IMR-90 (cell line): Measurements from ENCODE around the gene C19orf53. TPM values are rescaled to one million over a fixed set of nuclear protein-coding genes. Genes with fewer than 3 reads are reported as not detected.

Source experiments
- ATAC-seq: fragments of 200-7000 bp; cut with Tn5 transposase; 2 replicates; pipeline ENCODE4 v1.9.1; 2020; ENCODE audit warnings: low read depth, mild to moderate bottlenecking, moderate library complexity
- BruUV-seq: library from RNA; stranded (reverse); fragments of 400-500 nt; replicated peaks from 2 replicates; lab custom pipeline; 2021; lab: Mats Ljungman, UMichigan
- CTCF ChIA-PET: fragments of 300-600 bp; formaldehyde crosslinking; extraction: SDS; loops from one replicate; lab custom pipeline; 2021; ENCODE audit warnings: antibody characterized with exemption; lab: Yijun Ruan, JAX
- POLR2A ChIA-PET: fragments of 300-600 bp; sonication (Branson Sonifier 250); formaldehyde crosslinking; loops from one replicate; lab custom pipeline; 2022; ENCODE audit warnings: antibody characterized with exemption; ENCODE audit not compliant: unreplicated experiment; lab: Charles Lee
- DNase-seq: peaks from one replicate; pipeline ENCODE4 v3.0.0; 2013
- H2AFZ ChIP-seq: replicated peaks from 2 replicates; pipeline ENCODE3; 2013; ENCODE audit warnings: low read length, mild to moderate bottlenecking; ENCODE audit not compliant: poor library complexity
- H2AK5ac ChIP-seq: 2 replicates; pipeline ENCODE4 v1.6.1; 2013; ENCODE audit warnings: low read depth, low read length, inconsistent platforms
- H2AK9ac ChIP-seq: replicated peaks from 2 replicates; pipeline ENCODE3; 2013; ENCODE audit warnings: mild to moderate bottlenecking, low read depth, low read length, moderate library complexity; ENCODE audit not compliant: poor library complexity
- H2BK120ac ChIP-seq: 2 replicates; pipeline ENCODE4 v1.6.1; 2013; ENCODE audit warnings: low read depth, low read length, inconsistent platforms
- H2BK15ac ChIP-seq: 3 replicates; pipeline ENCODE4 v1.6.1; 2013; ENCODE audit warnings: low read depth, low read length, inconsistent platforms
- H2BK20ac ChIP-seq: 2 replicates; pipeline ENCODE4 v1.6.1; 2013; ENCODE audit warnings: low read depth, mild to moderate bottlenecking, inconsistent platforms, low read length, moderate library complexity
- H2BK5ac ChIP-seq: 2 replicates; pipeline ENCODE4 v1.6.1; 2013; ENCODE audit warnings: mild to moderate bottlenecking, low read depth, low read length, inconsistent platforms; ENCODE audit not compliant: poor library complexity, severe bottlenecking
- H3K14ac ChIP-seq: replicated peaks from 2 replicates; pipeline ENCODE4 v1.6.1; 2013; ENCODE audit warnings: low read depth, low read length, inconsistent platforms
- H3K18ac ChIP-seq: 2 replicates; pipeline ENCODE4 v1.6.1; 2013; ENCODE audit warnings: low read depth, low read length, control low read depth
- H3K23ac ChIP-seq: 2 replicates; pipeline ENCODE4 v1.6.1; 2013; ENCODE audit warnings: low read depth, low read length, inconsistent platforms
- H3K27ac ChIP-seq: 2 replicates; pipeline ENCODE4 v1.5.1; 2013; ENCODE audit warnings: mild to moderate bottlenecking, control low read depth, low read length; ENCODE audit not compliant: insufficient read depth
- H3K27me3 ChIP-seq: 2 replicates; pipeline ENCODE4 v1.6.1; 2013; ENCODE audit warnings: low read length; ENCODE audit not compliant: control insufficient read depth, insufficient read depth
- H3K36me3 ChIP-seq: 2 replicates; pipeline ENCODE4 v1.6.1; 2013; ENCODE audit warnings: low read length, mixed read lengths; ENCODE audit not compliant: control insufficient read depth, insufficient read depth
- H3K4ac ChIP-seq: 2 replicates; pipeline ENCODE4 v1.6.1; 2013; ENCODE audit warnings: low read depth, low read length, inconsistent platforms
- H3K4me1 ChIP-seq: 2 replicates; pipeline ENCODE4 v1.6.1; 2013; ENCODE audit warnings: low read length, mixed read lengths; ENCODE audit not compliant: control insufficient read depth, insufficient read depth
- H3K4me2 ChIP-seq: 2 replicates; pipeline ENCODE4 v1.6.1; 2013; ENCODE audit warnings: low read depth, mild to moderate bottlenecking, control low read depth, low read length, moderate library complexity
- H3K4me3 ChIP-seq: 2 replicates; pipeline ENCODE4 v1.5.1; 2013; ENCODE audit warnings: low read depth, mild to moderate bottlenecking, control low read depth, low read length, moderate library complexity; ENCODE audit not compliant: insufficient read depth
- H3K56ac ChIP-seq: 2 replicates; pipeline ENCODE4 v1.6.1; 2013; ENCODE audit warnings: low read length, inconsistent platforms; ENCODE audit not compliant: insufficient read depth; ENCODE audit errors: extremely low read depth
- H3K79me1 ChIP-seq, 2 experiments: 2 replicates each; pipeline ENCODE4 v1.6.1; 2013; ENCODE audit warnings: low read length in 2 of 2, inconsistent platforms in 1 of 2, low read depth in 1 of 2
- H3K9ac ChIP-seq: 2 replicates; pipeline ENCODE4 v1.6.1; 2013; ENCODE audit warnings: low read depth, low read length, control low read depth
- H3K9me1 ChIP-seq: 2 replicates; pipeline ENCODE4 v1.6.1; 2013; ENCODE audit warnings: low read length, inconsistent platforms; ENCODE audit not compliant: insufficient read depth
- H3K9me3 ChIP-seq: 2 replicates; pipeline ENCODE4 v1.6.1; 2013; ENCODE audit warnings: low read length; ENCODE audit not compliant: control insufficient read depth, insufficient read depth
- H4K20me1 ChIP-seq: 2 replicates; pipeline ENCODE4 v1.6.1; 2013; ENCODE audit warnings: low read length, inconsistent platforms; ENCODE audit not compliant: insufficient read depth
- H4K5ac ChIP-seq: 2 replicates; pipeline ENCODE4 v1.6.1; 2013; ENCODE audit warnings: mild to moderate bottlenecking, low read depth, low read length, control low read depth
- H4K8ac ChIP-seq, 2 experiments: 2 replicates each; pipeline ENCODE4 v1.6.1; 2013; ENCODE audit warnings: low read depth in 2 of 2, low read length in 2 of 2, control low read depth in 1 of 2, inconsistent platforms in 1 of 2
- H4K91ac ChIP-seq: 2 replicates; pipeline ENCODE4 v1.6.1; 2013; ENCODE audit warnings: low read depth, low read length, inconsistent platforms; ENCODE audit not compliant: insufficient read depth
- BHLHE40 ChIP-seq: fragments of 150-350 bp; IDR thresholded peaks from 2 replicates; pipeline ENCODE4 v1.6.1; 2016; ENCODE audit warnings: mild to moderate bottlenecking, low read depth, low read length
- CHD1 ChIP-seq: IDR thresholded peaks from 2 replicates; pipeline ENCODE4 v1.6.1; 2012; ENCODE audit warnings: low read depth, low read length, improper control_type of control experiment
- MAFK ChIP-seq: IDR thresholded peaks from 2 replicates; pipeline ENCODE4 v1.6.1; 2012; ENCODE audit warnings: low read depth, low read length, improper control_type of control experiment
- RFX5 ChIP-seq: IDR thresholded peaks from 2 replicates; pipeline ENCODE4 v1.8.0; 2012; ENCODE audit warnings: low read depth, mild to moderate bottlenecking, low read length, moderate library complexity
- SMC3 ChIP-seq: fragments of 150-350 bp; IDR thresholded peaks from 2 replicates; pipeline ENCODE4 v1.6.1; 2016; ENCODE audit warnings: low read depth, mild to moderate bottlenecking, antibody characterized with exemption, low read length, moderate library complexity
- WGBS, 2 experiments: methylation state at CpG; one replicate each; pipeline versions ENCODE4 v1.1.5 to v1.1.7; 2013; ENCODE audit warnings: missing lambda C conversion rate in 2 of 2; ENCODE audit not compliant: insufficient read length in 1 of 2; ENCODE audit errors: extremely low coverage in 2 of 2; 5-methylcytosine and 5-hydroxymethylcytosine counted together
- dilution Hi-C: fragments of 300-500 bp; cut with HindIII; formaldehyde crosslinking; loops from one replicate; pipeline ENCODE4 v1.14.3; 2018; ENCODE audit warnings: low sequenced_read_pairs; ENCODE audit not compliant: unreplicated experiment
- in situ Hi-C: fragments of 300-500 bp; cut with MboI; formaldehyde crosslinking; loops from 3 replicates; pipeline ENCODE4 v1.14.3; 2019; ENCODE audit warnings: low sequenced_read_pairs, inconsistent platforms, mixed read lengths
- intact Hi-C: fragments of 100-400 bp; cut with micrococcal nuclease; formaldehyde crosslinking; loops from 2 replicates; pipeline ENCODE4 v1.10.0; 2022
- polyA plus RNA-seq, 3 experiments: library from polyadenylated mRNA; depleted of rRNA; stranded (reverse); fragments of >200 nt; gene quantifications; 2 replicates each; pipeline ENCODE4 v1.2.3, GENCODE V29; 2012; ENCODE audit warnings: low replicate concordance in 1 of 3
- total RNA-seq: library from RNA; depleted of rRNA; stranded (reverse); fragments of >200 nt; gene quantifications from 2 replicates; pipeline ENCODE4 v1.2.3, GENCODE V29; 2012
- TF ChIP-seq, protein P1 (sequence below): fragments of 150-350 bp; IDR thresholded peaks from 2 replicates; pipeline ENCODE4 v1.6.1; 2016; ENCODE audit warnings: low read depth, mild to moderate bottlenecking, low read length, moderate library complexity, borderline replicate concordance
- TF ChIP-seq, protein P2 (sequence below): fragments of 150-350 bp; IDR thresholded peaks from 2 replicates; pipeline ENCODE4 v1.6.1; 2017; ENCODE audit warnings: mild to moderate bottlenecking, antibody characterized with exemption, low read length, low read depth

The C19orf53 gene
- total and polyA plus RNA-seq, 2 of the 4 experiments (the other 2 are of a cell fraction): 61.3 to 290 TPM

DNA sequence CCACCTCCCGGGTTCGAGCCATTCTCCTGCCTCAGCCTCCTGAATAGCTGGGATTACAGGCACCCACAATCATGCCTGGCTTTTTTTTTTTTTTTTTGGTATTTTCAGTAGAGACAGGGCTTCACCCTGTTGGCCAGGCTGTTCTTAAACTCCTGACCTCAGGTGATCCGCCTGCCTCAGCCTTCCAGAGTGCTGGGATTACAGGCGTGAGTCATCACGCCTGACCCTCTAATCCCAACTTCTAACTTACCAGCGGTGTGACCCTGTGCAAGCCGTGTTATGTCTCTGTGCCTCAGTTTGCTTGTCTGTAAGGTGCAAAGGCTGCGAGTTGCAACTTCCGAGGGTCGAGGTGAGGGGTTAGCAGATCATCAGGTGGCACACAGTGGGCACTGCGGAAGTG, 38.3 kb downstream of the C19orf53 start:
- Histone ChIP-seq H3K27me3 (no peaks in the 10 kb centered on the region), H3K4me3 (no peak overlapping the region), H3K23ac (no peak overlapping the region), H3K14ac (no peak overlapping the region), H4K5ac (no peak overlapping the region), H3K56ac (no peak overlapping the region), H4K20me1 (peaks cover 4% of the 10 kb centered on the region; the same call in 1 of the 2 replicates), H3K9me3 (no peaks in the 10 kb centered on the region), H3K79me1 (peaks cover 5 to 17% of the 10 kb centered on the region in 2 experiments), H3K4me1 (no peaks in the 10 kb centered on the region), H2BK5ac (no peak overlapping the region), H2BK120ac (no peak overlapping the region), H3K9ac (no peak overlapping the region), H2BK15ac (no peak overlapping the region), H3K36me3 (peaks cover 65% of the 10 kb centered on the region), H2AK9ac (no peak overlapping the region), H3K18ac (no peak overlapping the region), H4K8ac (no peak overlapping the region), H3K4ac (no peak overlapping the region), H2AFZ (no peak overlapping the region), H3K27ac (no peak overlapping the region), H2BK20ac (no peak overlapping the region), H4K91ac (no peak overlapping the region), H3K9me1 (0 out of 2 replicates have a peak, but pooled peaks cover 3% of the 10 kb centered on the region), H2AK5ac (no peak overlapping the region), H3K4me2 (no peak overlapping the region)
- in situ Hi-C loops: no loop called here
- dilution Hi-C loops: no loop called here
- CTCF ChIA-PET: no interaction called here
- WGBS, 2 experiments: 95% methylated on average over 4 of the region's 11 CpGs; no CpG with 5 or more reads in 1 of the 2 experiments
- ATAC-seq: no peak
- POLR2A ChIA-PET: no interaction called here
- intact Hi-C loops: no loop called here
- no TSS peak for BruUV-seq
- no peak for TF ChIP-seq CHD1
- TF ChIP-seq, protein P1, sequence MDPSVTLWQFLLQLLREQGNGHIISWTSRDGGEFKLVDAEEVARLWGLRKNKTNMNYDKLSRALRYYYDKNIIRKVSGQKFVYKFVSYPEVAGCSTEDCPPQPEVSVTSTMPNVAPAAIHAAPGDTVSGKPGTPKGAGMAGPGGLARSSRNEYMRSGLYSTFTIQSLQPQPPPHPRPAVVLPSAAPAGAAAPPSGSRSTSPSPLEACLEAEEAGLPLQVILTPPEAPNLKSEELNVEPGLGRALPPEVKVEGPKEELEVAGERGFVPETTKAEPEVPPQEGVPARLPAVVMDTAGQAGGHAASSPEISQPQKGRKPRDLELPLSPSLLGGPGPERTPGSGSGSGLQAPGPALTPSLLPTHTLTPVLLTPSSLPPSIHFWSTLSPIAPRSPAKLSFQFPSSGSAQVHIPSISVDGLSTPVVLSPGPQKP: no peak
- TF ChIP-seq, protein P2, sequence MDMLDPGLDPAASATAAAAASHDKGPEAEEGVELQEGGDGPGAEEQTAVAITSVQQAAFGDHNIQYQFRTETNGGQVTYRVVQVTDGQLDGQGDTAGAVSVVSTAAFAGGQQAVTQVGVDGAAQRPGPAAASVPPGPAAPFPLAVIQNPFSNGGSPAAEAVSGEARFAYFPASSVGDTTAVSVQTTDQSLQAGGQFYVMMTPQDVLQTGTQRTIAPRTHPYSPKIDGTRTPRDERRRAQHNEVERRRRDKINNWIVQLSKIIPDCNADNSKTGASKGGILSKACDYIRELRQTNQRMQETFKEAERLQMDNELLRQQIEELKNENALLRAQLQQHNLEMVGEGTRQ: no peak
- TF ChIP-seq SMC3: no peak
- no peak for TF ChIP-seq MAFK
- no peak for TF ChIP-seq BHLHE40
- no peak for TF ChIP-seq RFX5
- DNase-seq: no peak
